Erythroblast (primary cell): ENCODE data around the gene GAL3ST2.

Experiments
- DNase-seq, 2 experiments: peaks; one replicate each; lab custom pipeline; 2025; lab: John Stamatoyannopoulos, UW
- GATA1 ChIP-seq: IDR thresholded peaks from 2 replicates; pipeline ENCODE4 v1.6.1; 2011; ENCODE audit warnings: low read depth, mild to moderate bottlenecking, control low read depth, low read length, moderate library complexity
- POLR2A ChIP-seq: IDR thresholded peaks from 2 replicates; pipeline ENCODE4 v1.6.1; 2011; ENCODE audit warnings: mild to moderate bottlenecking, low read length

The GAL3ST2 gene

DNA sequence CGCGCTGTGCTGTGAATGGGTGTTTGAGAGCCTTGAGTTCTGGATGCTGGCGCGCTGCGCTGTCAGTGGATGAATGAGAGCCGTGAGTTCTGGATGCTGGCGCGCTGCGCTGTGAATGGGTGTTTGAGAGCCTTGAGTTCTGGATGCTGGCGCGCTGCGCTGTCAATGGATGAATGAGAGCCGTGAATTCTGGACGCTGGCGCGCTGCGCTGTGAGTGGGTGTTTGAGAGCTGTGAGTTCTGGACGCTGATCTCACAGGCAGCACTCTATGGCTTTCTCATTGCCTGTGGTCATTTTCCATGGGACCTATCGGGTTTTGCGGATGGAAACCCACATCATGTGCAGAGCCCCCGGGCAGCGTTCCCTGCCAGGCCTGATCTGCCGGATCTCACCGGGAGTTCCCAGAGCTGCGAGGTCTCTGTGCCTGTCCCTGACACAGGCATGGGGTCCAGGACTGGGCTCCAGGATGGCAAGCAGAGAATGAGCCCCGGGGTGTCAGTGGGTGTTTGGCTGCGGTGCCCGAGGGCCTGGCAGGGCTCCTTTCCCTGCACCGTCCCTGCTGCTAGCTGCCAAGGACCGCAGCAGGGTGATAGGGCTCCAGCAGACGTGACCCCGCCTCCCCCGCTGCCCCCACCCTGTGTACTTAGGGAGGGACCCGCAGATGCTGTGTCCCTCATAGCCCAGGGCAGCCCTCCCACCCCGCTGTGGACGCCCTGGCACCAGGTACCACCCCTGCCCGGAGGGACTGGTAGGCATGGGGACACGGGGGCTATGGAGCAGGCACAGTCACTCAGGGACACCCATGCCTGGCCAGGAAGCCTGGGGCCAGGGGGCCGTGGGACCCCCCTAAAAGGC is 72.4 kb downstream of the GAL3ST2 start:
- no peak for TF ChIP-seq POLR2A
- TF ChIP-seq GATA1, result no peak
- DNase-seq, result no peak

DNA sequence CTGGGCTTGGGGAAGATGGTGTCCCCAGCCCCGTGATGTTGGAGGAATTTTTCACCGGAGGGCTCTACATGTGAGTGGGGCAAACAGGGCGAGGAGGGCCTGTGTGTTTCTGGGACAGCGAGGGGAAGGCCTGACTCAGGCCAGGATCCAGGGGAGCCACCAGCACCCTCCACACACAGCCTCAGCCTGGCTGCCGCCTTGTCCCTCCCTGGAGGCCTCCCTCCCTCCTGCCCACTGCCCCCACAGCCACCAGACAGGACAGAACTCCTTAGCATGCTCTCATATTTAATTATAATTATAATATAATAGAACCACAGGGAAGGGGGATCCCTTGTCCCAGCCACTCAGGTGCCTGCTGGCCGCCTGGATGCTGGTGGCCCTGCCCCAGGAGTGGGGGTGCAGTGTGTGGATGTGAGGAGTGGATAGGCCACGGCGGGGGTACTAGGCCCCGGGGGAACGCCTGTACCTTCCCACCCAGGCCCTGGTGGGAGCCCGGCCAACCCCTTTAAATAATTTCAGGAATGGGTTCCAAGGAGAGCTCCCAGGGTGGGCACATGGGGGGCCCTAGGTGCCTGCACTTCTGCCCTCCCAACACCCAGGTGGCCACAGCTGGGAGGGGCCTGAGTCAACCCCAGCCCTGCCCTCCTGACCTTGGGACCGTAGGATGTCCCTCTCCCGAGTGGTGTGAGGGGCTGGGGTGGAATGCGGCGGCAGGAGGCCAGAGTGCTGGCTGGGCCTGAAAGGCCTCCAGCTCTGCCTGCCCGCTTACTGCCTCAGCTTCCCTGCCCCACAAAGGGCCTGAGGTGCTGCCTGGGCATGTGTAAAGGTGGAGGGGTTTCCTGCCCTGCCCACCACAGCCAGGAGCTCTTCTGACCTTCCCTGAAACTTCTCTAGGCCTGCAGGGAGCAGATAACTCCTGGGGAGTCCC is 73.3 kb downstream of the GAL3ST2 start:
- TF ChIP-seq POLR2A, result no peak
- no peak for TF ChIP-seq GATA1
- DNase-seq, result no peak

DNA sequence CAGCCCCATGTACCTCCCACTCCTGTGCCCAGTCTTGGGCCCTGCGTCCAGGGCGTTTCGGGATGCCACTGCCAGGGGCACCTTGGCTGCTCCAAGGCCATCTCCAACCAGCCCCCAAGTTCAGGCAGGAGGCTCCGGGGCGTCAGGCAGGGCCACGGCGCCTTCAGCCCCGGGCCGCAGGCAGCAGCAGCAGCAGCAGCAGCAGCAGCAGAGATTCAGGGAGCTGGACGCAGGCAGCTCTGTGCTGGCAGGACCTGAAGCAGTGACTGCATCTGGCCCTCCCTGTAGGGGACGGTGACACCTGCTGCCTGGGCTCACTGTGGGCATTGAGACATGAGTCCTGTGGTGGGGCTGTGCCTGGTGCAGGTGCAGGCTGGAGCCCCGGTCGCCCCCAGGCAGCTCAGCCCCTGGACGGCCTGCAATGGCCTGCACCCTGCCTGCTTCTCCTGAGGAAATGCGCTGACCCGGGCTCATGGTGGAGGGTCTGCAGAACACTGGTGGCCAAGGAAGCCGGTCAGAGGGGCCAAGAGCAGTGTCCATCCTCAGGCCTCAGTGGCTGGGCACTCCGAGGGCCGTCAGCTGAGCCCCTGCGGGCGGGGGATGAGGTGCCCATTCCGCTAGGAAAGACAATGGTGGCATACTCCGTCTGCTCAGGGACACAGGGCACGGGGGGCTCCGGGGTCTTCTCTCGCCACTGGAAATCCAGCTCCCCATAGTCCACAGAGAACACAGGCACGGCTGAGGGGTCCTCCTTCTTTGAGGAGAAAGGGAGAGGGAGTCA is 74.1 kb downstream of the GAL3ST2 start:
- no peak for DNase-seq
- TF ChIP-seq GATA1 (no peak), POLR2A (no peak)

DNA sequence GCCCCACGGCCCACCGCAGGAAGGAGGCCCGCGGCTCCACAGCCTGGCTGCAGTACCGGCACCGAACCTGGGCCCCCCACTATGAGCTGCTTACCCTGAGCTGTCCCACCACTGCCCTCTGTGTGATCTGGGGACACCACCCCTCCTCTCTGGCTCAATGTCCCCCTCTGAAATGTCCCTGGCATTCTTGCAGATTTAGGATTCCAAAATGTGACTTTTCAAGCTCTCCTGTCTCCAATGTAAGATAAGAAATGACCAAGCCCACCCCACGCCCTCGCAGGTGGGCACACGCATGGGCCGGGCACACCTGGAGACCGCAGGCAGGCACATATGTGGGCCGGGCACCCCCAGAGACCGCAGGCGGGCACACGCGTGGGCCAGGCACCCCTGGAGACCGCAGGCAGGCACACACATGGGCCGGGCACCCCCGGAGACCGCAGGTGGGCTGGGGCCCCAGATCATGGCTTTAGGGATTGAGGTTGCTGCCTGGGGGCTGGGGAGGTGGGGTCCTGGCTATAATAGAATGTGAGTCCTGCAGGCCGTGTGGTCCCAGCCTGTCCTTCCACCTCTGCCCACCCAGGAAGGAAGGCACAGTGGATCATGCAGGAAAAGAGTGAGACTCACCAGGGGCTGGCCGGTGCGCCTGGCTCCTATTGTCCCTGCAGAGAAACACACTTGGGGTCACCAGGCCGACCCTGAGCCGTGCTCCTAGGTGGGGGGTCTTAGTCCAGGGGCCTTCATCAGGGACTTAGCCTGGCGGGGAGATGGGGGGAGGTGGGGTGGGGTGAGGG is 74.9 kb downstream of the GAL3ST2 start:
- no peak for TF ChIP-seq POLR2A
- no peak for TF ChIP-seq GATA1
- no peak for DNase-seq

DNA sequence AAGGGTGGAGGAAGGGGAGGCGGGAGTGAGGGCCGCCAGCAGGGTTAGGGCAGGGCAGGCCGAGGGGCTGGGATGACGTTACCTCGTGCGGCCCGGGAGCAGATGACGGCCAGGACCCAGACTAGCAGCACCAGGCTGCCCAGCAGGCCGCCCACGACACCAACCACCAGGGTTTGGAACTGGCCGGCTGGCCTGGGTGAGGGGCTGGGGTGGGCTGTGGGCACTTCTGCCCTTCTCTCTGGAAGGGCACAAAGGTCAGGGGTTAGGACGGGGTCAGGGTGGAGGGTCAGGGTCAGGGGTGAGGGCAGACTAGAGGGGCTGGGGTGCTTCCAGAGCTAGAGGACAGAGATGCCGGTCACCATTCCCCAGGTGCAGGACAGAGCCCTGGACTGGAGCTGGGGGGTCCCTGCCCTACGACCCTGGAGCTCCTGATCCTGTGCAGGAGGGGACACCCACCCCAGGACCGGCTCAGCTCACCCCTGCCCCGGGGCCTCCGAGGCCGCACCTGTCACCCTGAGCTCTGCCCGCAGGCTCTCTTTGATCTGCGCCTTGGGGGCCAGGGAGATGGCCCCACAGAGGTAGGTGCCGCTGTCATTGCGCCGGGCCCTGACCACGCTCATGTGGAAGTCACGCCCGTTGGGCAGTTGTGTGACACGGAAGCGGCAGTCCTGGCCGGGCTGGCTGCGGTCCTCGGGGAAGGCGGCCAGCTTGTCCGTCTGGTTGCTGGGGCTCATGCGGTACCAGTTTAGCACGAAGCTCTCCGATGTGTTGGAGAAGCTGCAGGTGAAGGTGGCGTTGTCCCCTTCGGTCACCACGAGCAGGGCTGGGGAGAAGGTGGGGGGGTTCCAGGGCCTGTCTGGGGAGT is 75.7 kb downstream of the GAL3ST2 start:
- DNase-seq, result no peak
- TF ChIP-seq POLR2A (no peak), GATA1 (no peak)

DNA sequence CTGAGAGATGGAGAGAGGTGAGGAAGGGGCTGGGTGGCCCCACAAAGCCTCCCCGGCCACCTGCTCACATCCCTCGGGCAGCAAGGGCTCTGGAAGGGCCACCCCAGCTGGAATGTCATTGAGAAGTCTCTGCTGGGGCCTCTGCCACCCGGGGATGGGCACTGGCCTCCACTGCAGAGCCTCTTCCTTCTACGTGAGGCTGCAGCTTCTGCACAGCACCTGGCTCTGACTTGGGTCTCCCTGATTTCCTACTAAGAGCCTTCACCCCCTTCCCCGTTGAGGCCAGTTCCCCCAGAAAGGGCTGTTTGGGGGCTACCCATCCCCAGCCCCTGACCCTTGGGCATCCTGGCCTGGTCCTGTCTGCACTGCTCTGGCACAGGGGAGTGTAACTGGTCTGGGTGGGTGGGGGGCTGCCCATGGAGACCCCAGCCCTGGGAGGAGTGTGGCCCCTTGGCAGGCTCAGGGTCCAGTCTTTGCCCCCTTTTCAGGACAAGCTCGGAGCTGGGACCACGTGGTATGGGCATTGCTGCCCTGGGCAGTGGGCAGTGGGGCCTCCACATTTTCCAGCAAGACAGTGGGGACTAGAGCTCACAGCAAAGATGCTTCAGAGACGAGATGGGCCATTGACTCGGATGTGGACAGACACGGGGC is 76.5 kb downstream of the GAL3ST2 start:
- DNase-seq, result no peak
- TF ChIP-seq POLR2A (no peak), GATA1 (no peak)
